GM18526 (cell line): ENCODE results near the gene PHF2.

Experiments
- POLR2A ChIP-seq: IDR thresholded peaks from 3 replicates; pipeline ENCODE4 v1.6.1; 2011; ENCODE audit not compliant: insufficient read length; ENCODE audit errors: extremely low read depth

The PHF2 gene

GRCh38 chr9:93600504-93600903, 24.1 kb downstream of the PHF2 start:
- no peak for TF ChIP-seq POLR2A

- TF ChIP-seq POLR2A, result no peak
Measured at GRCh38 chr9:93601063-93601462, 24.7 kb downstream of the PHF2 start.

- no peak for TF ChIP-seq POLR2A
Measured at GRCh38 chr9:93601666-93602065, 25.3 kb downstream of the PHF2 start.

DNA sequence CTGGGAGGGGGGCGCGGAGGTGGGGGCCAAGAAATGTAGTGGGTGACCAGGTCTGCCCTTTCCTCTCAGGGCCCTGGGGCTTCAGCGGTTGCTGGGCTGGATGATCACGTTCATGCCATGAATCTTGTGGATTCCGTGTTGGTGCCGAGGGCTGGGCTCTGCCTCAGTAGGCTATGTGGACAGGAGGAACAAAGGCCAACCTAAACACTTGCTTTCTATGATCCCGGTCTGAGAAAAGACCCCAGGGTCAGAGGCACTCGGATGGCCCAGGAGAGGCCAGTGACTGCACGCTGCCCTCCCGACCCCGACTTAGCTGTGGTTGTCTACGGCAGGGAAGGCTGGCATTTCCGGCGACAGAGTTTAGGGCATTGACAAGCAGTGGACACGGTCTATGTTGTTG, 26.6 kb downstream of the PHF2 start:
- no peak for TF ChIP-seq POLR2A

DNA sequence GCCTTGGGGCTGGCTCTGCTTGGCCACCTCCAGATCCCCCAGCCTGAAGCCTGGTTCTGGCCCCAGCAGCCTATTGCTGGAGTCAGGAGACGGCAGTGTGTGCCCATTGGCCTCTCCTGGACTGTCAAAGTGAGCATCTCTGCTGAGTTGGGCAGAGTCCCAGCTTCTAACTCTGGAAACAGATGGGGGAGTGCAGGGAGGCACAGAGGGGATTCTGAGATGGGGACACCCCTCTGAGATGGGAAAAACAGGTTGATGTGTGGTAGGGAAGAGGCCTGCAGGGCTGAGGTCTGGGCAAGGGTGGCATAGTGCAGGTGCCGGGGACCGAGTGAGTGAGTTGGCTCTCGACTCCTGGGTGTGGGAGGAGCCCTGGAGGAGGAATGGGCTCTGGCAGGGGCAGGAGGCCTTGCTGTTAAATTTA, 27.5 kb downstream of the PHF2 start:
- TF ChIP-seq POLR2A, result no peak

DNA sequence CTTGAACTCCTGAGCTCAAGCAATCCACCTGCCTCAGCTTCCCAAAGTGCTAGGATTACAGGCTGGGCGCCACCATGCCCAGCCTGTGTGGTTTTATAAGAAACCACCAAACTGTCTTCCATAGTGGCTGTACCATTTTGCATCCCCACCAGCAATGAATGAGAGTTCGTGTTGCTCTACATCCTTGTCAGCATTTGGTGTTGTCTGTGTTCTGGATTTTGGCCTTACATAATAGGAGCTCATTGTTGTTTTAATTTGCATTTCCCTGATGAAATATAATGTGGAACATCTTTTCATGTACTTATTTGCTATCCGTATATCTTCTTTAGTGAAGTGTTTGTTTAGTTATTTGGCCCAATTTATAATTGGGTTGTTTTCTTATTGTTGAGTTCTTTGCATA, 29.8 kb downstream of the PHF2 start:
- TF ChIP-seq POLR2A, result no peak

DNA sequence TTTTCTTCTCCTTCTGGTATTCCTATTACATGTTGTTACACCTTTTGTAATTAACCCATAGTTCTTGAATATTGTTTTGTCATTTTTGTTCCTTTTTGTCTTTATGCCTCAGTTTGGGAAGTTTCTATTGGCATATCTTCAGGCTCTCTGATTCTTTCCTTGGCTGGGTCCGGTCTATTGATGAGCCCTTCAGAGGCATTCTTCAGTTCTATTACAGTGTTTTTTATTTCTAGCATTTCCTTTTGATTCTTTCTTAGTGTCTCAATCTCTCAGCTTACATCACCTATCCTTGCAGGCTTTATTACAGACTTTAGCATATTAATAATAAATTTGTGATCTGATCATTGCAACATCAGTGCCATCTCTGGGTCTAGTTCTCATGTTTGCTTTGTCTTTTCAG, 33.8 kb downstream of the PHF2 start:
- no peak for TF ChIP-seq POLR2A

DNA sequence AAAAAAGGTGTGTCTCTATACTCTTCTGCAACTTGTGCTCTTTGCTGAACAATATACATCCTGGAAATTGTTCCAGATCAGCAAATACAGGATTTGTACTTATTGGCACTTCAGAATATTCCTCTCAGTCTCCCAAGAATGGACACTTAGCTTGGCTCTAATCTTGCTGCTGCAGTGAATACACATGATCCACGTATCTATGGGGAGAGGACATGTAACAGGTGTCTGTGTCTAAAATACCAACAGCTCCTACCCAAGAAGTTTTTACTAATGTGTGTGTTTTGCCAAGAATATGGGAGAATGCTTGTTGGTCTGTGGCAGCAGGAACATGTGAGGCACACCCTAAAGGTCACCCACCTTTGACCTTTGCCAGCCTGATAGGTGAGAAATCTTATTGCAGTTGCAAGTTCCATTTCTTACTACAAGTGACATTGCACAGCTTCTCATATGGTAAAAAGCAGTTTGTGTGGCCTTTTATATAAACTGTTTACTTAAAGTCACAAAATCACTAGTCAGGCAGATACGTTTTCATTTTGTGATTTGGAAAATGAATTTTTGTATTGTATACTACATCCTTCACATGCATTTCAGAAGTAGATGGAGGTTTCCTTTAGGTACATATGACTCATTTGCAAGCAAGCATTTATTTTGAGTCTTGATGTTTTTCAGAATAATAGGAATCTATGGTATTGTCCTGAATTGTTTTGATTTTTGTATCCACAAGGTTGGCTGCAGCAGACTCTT, 35.8 kb downstream of the PHF2 start:
- no peak for TF ChIP-seq POLR2A

GRCh38 chr9:93612796-93613154, 36.4 kb downstream of the PHF2 start:
- no peak for TF ChIP-seq POLR2A

DNA sequence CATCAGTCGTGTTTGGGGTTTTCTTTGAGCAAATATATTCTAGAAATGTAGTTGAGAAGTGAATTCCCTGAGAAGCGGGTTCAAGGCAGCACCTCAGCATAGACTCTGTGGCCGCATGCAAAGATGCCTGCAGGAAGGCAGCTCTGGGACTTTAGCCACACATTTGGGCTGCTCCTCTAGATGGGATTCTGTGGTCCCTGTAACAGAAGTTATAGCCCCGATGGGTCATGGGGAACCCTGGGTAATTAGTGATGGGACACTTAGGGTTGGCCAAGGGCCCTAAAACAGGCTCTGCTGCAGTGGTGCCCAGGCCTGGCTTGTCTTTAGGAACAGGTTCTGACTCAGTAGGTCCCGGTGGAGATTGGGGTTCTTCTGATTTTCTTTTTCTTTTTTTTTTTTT, 36.8 kb downstream of the PHF2 start:
- no peak for TF ChIP-seq POLR2A

DNA sequence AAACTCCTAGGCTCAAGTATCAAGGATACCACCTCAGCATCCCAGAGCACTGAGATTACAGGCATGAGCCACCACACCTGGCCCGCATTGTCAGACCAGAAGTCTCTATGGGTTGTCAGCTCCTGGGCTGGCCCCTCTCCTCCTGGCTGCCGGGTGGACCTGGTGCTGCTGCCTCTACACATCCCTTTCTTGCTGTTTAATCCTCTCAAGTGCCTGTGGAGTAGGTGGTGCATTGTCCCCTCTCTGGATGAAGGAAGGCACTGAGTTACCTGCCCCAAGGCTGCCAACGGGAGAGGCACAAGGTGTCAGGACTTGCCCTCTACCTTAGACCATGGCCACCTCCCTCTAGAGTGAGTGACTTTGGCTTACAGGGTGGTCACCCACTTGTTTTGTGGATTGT, 37.4 kb downstream of the PHF2 start:
- TF ChIP-seq POLR2A, result no peak

DNA sequence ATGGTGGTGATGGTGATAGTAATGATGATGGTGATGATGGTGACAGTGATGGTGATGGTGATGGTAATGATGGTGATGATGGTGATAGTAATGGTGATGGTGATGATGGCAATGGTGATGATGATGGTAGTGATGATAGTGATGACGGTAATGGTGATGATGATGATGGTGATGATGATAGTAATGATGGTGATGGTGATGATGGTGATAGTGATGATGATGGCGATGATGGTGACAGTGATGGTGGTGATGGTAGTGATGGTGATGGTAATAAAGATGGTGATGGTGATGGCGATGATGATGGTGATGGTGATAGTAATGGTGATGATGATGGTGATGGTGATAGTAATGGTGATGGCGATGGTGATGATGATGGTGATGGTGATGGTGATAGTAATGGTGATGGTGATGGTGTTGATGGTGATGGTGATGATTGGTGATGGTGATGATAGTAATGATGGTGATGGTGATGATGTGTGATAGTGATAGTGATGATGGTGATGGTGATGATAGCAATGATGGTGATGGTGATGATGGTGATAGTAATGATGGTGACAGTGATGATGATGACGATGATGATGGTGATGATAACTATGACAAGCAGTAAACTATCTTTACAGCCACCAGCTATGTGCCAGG, 38.6 kb downstream of the PHF2 start:
- TF ChIP-seq POLR2A, result no peak

DNA sequence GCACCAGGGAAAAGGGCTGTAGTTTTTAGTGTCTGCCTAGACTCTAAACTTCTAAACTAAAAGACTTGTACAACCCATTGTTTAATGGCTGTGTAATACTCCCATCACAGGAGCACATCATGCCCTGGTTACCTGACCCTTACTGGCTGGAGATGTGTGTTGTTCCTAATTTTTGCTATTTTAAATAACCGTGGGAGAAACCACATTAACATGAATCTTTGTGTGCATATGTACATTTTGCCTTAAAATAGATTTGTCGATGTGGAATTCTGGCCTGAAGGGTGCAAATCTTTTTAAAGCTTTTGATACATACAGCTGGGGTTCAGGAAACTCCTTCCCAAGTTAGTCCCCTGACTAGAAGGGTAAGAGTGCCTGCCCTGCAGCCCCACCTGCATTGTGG, 39.7 kb downstream of the PHF2 start:
- no peak for TF ChIP-seq POLR2A

DNA sequence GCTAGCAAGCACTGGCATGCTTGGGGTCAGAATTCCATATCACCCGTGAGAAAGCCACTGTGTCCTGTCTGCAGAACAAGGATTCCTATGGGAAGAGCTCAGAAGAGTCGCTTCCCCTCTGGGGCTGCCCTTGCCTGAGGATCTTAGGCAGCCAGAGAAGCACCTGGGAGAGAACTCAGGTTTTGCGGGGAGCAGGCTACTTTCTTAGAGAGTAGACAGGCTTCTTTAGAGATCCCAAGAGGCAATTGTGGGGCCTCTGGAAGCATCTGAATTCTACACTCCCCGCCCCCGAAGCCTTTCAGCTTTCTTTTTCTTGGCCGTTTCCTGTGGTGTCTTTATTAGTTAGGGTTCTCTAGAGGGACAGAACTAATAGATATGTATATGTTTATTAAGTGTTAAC, 40.9 kb downstream of the PHF2 start:
- TF ChIP-seq POLR2A, result no peak

GRCh38 chr9:93619272-93619775, 42.9 kb downstream of the PHF2 start:
- TF ChIP-seq POLR2A, result no peak

DNA sequence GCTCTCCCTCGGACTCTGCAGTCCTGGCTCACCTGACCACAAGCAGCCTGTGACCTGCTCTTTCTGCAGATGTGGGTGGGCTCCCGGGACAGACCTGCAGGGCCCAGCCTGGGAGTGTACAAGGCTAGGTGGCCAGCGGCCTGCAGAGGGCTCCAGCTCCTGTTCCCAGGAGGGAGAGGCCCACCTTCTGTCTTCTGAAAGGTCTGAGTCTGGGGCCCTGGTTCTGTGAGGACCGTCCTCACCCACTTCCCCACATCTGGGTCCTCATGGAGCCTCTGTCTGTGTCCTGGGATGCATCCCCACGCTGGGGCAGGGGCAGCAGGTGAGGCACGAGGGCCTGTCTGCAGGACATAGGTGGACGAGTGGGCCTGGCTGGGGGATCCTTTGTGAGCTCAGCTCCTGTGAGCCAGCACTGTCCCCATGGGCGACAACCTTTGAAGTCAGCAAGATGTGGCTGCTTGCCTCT, 43.7 kb downstream of the PHF2 start:
- no peak for TF ChIP-seq POLR2A
